Measurements from ENCODE around the gene HES7. TPM values are rescaled to one million over a fixed set of nuclear protein-coding genes. Genes with fewer than 3 reads are reported as not detected.

Gene HES7
- total RNA-seq, 1 experiment from 2014 or later: not detected

GRCh38 chr17:8151641-8152111, 27.8 kb upstream of the HES7 start:
- H3K36me3 ChIP-seq: peaks cover 45% of the 10 kb centered on the region
- peaks cover 56% of the 10 kb centered on the region for H3K4me1 ChIP-seq (replicated peaks)
- H3K27ac ChIP-seq: peak overlapping the region; percentile 61
- peak overlapping the region; percentile 53 for H3K4me3 ChIP-seq
- no peaks in the 10 kb centered on the region for H3K27me3 ChIP-seq (replicated peaks)
- peak in 1 of 2 experiments; percentile 61 for DNase-seq (ENCODE audit: low read depth in 1 of 2, low spot score in 2 of 2)
- no peaks in the 10 kb centered on the region for H3K9me3 ChIP-seq (replicated peaks)

GRCh38 chr17:8151120-8151640, 27.3 kb upstream of the HES7 start:
- DNase-seq (ENCODE audit: low read depth in 1 of 2, low spot score in 2 of 2): peak; percentile 81 to 83
- H3K36me3 ChIP-seq: peaks cover 50% of the 10 kb centered on the region
- peak overlapping the region; percentile 53 for H3K4me3 ChIP-seq
- no peaks in the 10 kb centered on the region for H3K27me3 ChIP-seq (replicated peaks)
- H3K4me1 ChIP-seq (replicated peaks): peaks cover 56% of the 10 kb centered on the region
- H3K9me3 ChIP-seq (replicated peaks): no peaks in the 10 kb centered on the region
- peak overlapping the region; percentile 61 for H3K27ac ChIP-seq

- Histone ChIP-seq H3K27me3 (replicated peaks) (no peaks in the 10 kb centered on the region), H3K9me3 (replicated peaks) (no peaks in the 10 kb centered on the region), H3K4me3 (peak overlapping the region; percentile 53), H3K36me3 (peaks cover 57% of the 10 kb centered on the region), H3K4me1 (replicated peaks) (peaks cover 50% of the 10 kb centered on the region), H3K27ac (peak overlapping the region; percentile 61; the same call in 1 of the 2 replicates)
- DNase-seq (ENCODE audit: low read depth in 1 of 2, low spot score in 2 of 2): no peak
These were observed 26.6 kb upstream of the HES7 start for GRCh38 chr17:8150194-8151119.

GRCh38 chr17:8149419-8150193, 25.7 kb upstream of the HES7 start:
- H3K27ac ChIP-seq: no peak overlapping the region
- no peaks in the 10 kb centered on the region for H3K9me3 ChIP-seq (replicated peaks)
- peaks cover 57% of the 10 kb centered on the region for H3K36me3 ChIP-seq
- no peak overlapping the region for H3K4me3 ChIP-seq
- H3K4me1 ChIP-seq (replicated peaks): peaks cover 42% of the 10 kb centered on the region
- no peak for DNase-seq (ENCODE audit: low read depth in 1 of 2, low spot score in 2 of 2)
- no peaks in the 10 kb centered on the region for H3K27me3 ChIP-seq (replicated peaks)

- Histone ChIP-seq H3K4me1 (replicated peaks) (peaks cover 31% of the 10 kb centered on the region), H3K27ac (no peak overlapping the region), H3K36me3 (peaks cover 65% of the 10 kb centered on the region), H3K4me3 (no peak overlapping the region), H3K27me3 (replicated peaks) (no peaks in the 10 kb centered on the region), H3K9me3 (replicated peaks) (no peaks in the 10 kb centered on the region)
- no peak for DNase-seq (ENCODE audit: low read depth in 1 of 2, low spot score in 2 of 2)
These were observed 24.7 kb upstream of the HES7 start for GRCh38 chr17:8148560-8148959.

GRCh38 chr17:8147805-8148404, 24.0 kb upstream of the HES7 start:
- H3K4me1 ChIP-seq (replicated peaks): peaks cover 25% of the 10 kb centered on the region
- no peaks in the 10 kb centered on the region for H3K9me3 ChIP-seq (replicated peaks)
- no peaks in the 10 kb centered on the region for H3K27me3 ChIP-seq (replicated peaks)
- H3K36me3 ChIP-seq: peaks cover 64% of the 10 kb centered on the region
- no peak for DNase-seq (ENCODE audit: low read depth in 1 of 2, low spot score in 2 of 2)
- no peak overlapping the region for H3K4me3 ChIP-seq
- H3K27ac ChIP-seq: no peak overlapping the region

- peak in 1 of 2 experiments; percentile 37 for DNase-seq (ENCODE audit: low read depth in 1 of 2, low spot score in 2 of 2)
- Histone ChIP-seq H3K4me1 (replicated peaks) (peaks cover 18% of the 10 kb centered on the region), H3K27me3 (replicated peaks) (no peaks in the 10 kb centered on the region), H3K36me3 (peaks cover 65% of the 10 kb centered on the region), H3K9me3 (replicated peaks) (no peaks in the 10 kb centered on the region), H3K4me3 (no peak overlapping the region), H3K27ac (no peak overlapping the region)
These were observed 23.4 kb upstream of the HES7 start for GRCh38 chr17:8147141-8147804.

GRCh38 chr17:8146381-8147140, 22.7 kb upstream of the HES7 start:
- no peak overlapping the region for H3K4me3 ChIP-seq
- H3K27me3 ChIP-seq (replicated peaks): no peaks in the 10 kb centered on the region
- peaks cover 65% of the 10 kb centered on the region for H3K36me3 ChIP-seq
- DNase-seq (ENCODE audit: low read depth in 1 of 2, low spot score in 2 of 2): peak in 1 of 2 experiments; percentile 38
- no peak overlapping the region for H3K27ac ChIP-seq
- H3K4me1 ChIP-seq (replicated peaks): peaks cover 11% of the 10 kb centered on the region
- no peaks in the 10 kb centered on the region for H3K9me3 ChIP-seq (replicated peaks)

- no peaks in the 10 kb centered on the region for H3K27me3 ChIP-seq (replicated peaks)
- H3K4me1 ChIP-seq (replicated peaks): peaks cover 4% of the 10 kb centered on the region
- H3K36me3 ChIP-seq: peaks cover 67% of the 10 kb centered on the region
- H3K27ac ChIP-seq: no peak overlapping the region
- H3K9me3 ChIP-seq (replicated peaks): no peaks in the 10 kb centered on the region
- peak in 1 of 2 experiments; percentile 37 for DNase-seq (ENCODE audit: low read depth in 1 of 2, low spot score in 2 of 2)
- no peak overlapping the region for H3K4me3 ChIP-seq
These were observed 21.9 kb upstream of the HES7 start for GRCh38 chr17:8145811-8146210.

- Histone ChIP-seq H3K9me3 (replicated peaks) (no peaks in the 10 kb centered on the region), H3K27me3 (replicated peaks) (no peaks in the 10 kb centered on the region), H3K4me1 (replicated peaks) (no peaks in the 10 kb centered on the region; the same call in 1 of the 2 replicates), H3K27ac (no peak overlapping the region), H3K4me3 (no peak overlapping the region), H3K36me3 (peaks cover 68% of the 10 kb centered on the region)
- DNase-seq (ENCODE audit: low read depth in 1 of 2, low spot score in 2 of 2): peak in 1 of 2 experiments; percentile 40
These were observed 20.7 kb upstream of the HES7 start for GRCh38 chr17:8144401-8145231.

- H3K9me3 ChIP-seq (replicated peaks): no peaks in the 10 kb centered on the region
- no peak overlapping the region for H3K4me3 ChIP-seq
- H3K27ac ChIP-seq: no peak overlapping the region
- DNase-seq (ENCODE audit: low read depth in 1 of 2, low spot score in 2 of 2): peak in 1 of 2 experiments; percentile 36
- peaks cover 61% of the 10 kb centered on the region for H3K36me3 ChIP-seq
- H3K4me1 ChIP-seq (replicated peaks): no peaks in the 10 kb centered on the region; the same call in 1 of the 2 replicates
- no peaks in the 10 kb centered on the region for H3K27me3 ChIP-seq (replicated peaks)
These were observed 19.9 kb upstream of the HES7 start for GRCh38 chr17:8143581-8144400.

Data from SJSA1 (cell line).